GM21367 (cell line): ENCODE data around the gene TMEM116.
"Not testable (repeated sequence)": the region's sequence is repeated elsewhere in the genome, so short reads cannot be mapped to it uniquely, and the experiment has no call there.

Experiments used
- ATAC-seq: cut with Tn5 transposase; IDR thresholded peaks from one replicate; pipeline ENCODE4 v1.9.1; 2021; ENCODE audit not compliant: unreplicated experiment

TMEM116 gene

GRCh38 chr12:112012775-112013600, at the start of gene TMEM116, which contains the start of gene ERP29:
Gene TMEM116 (minus strand): TSS chr12:112013165. CDS start chr12:112005270, 7,895 bp downstream.
Gene ERP29 (plus strand): TSS chr12:112013426. CDS start chr12:112013466, 40 bp downstream.
- ATAC-seq: peak; percentile 60

GRCh38 chr12:112061137-112061536, 48.2 kb upstream of the TMEM116 start:
- no peak for ATAC-seq

GRCh38 chr12:112049351-112049750, 36.4 kb upstream of the TMEM116 start:
- ATAC-seq: no peak

GRCh38 chr12:112046003-112046402, 33.0 kb upstream of the TMEM116 start:
- ATAC-seq: no peak

GRCh38 chr12:112036614-112037013, 23.6 kb upstream of the TMEM116 start:
- ATAC-seq: not testable (repeated sequence)

- ATAC-seq: no peak
These were observed 22.3 kb upstream of the TMEM116 start for GRCh38 chr12:112035219-112035785.

GRCh38 chr12:112032292-112032691, 19.3 kb upstream of the TMEM116 start:
- ATAC-seq: no peak

- ATAC-seq: no peak
These were observed 18.5 kb upstream of the TMEM116 start for GRCh38 chr12:112031472-112031871.

- no peak for ATAC-seq
These were observed 16.3 kb upstream of the TMEM116 start for GRCh38 chr12:112029301-112029700.

GRCh38 chr12:112025808-112026375, 12.9 kb upstream of the TMEM116 start:
- ATAC-seq: no peak

GRCh38 chr12:112023759-112024396, 10.9 kb upstream of the TMEM116 start:
- ATAC-seq: no peak

- ATAC-seq: no peak
These were observed 9.5 kb upstream of the TMEM116 start for GRCh38 chr12:112022241-112023016.

- no peak for ATAC-seq
These were observed 8.0 kb upstream of the TMEM116 start for GRCh38 chr12:112020947-112021457.

- ATAC-seq: no peak
These were observed 5.7 kb upstream of the TMEM116 start for GRCh38 chr12:112018571-112019237.

GRCh38 chr12:112017041-112017440, 4.1 kb upstream of the TMEM116 start:
- ATAC-seq: no peak

- no peak for ATAC-seq
These were observed 3.0 kb upstream of the TMEM116 start for GRCh38 chr12:112015938-112016337.

- ATAC-seq: peak; percentile 3
These were observed 837 bp upstream of the TMEM116 start for GRCh38 chr12:112013601-112014402.

- no peak for ATAC-seq
These were observed 1.3 kb downstream of the TMEM116 start for GRCh38 chr12:112011685-112012084.
